Measurements from ENCODE around the gene TBC1D20.
A peak's percentile ranks its signal among the peaks of the same experiment; 100 is the strongest.

TBC1D20 gene

DNA sequence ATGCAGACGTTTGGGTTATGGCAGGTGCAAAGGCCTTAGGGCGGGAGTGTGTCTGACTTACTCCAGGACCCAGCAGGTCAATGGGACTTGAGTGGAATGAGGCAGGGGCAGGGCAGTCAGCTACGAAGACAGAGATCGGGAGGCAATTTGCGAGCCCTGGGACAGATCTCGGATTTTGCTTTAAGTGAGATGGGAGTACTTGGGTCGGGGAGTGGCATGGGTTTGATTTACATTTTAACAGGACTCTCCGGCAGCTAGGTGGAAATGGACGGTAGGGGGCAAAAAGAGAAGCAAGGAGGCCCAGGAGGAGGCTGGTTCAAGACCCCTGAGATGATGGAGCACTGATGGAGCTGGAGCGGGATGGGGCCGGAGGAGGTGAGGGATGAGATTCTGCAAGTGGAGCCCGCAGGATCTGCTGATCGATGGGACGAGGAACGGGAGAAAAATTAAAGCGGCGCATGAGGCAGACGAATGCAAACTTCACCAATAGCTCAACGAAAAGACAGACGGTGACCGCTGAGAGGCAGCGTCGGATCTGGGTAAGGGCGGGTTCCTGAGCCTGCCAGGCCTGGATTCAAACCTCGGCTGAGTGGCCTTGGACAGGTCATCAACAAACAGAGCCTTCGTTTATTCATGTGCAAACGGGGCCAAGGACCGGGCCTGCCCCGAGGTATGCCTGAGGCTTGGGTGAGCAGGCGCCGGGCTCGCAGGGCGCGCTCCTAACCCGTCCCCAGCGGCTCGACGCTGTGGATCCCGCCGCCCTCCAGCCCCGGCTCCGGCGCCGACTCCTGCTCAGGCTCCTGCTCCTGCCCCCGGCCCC is 55.0 kb downstream of the TBC1D20 start:
- Histone ChIP-seq H3K36me3 (ENCODE audit: insufficient read depth, low read length) (peaks cover 24% of the 10 kb centered on the region), H3K27me3 (ENCODE audit: insufficient read depth, low read length) (no peaks in the 10 kb centered on the region), H2AFZ (ENCODE audit: low read length, unreplicated experiment) (peak overlapping the region; percentile 65), H3K79me2 (ENCODE audit: control insufficient read depth, insufficient read depth, low read length, unreplicated experiment) (peaks cover 40% of the 10 kb centered on the region), H3K4me3 (ENCODE audit: low read depth, low read length) (peak overlapping the region; percentile 81), H3K27ac (ENCODE audit: low read depth, low read length) (peak overlapping the region; percentile 56), H3K4me1 (ENCODE audit: control insufficient read depth, insufficient read depth, low read length, unreplicated experiment) (peaks cover 16% of the 10 kb centered on the region)

DNA sequence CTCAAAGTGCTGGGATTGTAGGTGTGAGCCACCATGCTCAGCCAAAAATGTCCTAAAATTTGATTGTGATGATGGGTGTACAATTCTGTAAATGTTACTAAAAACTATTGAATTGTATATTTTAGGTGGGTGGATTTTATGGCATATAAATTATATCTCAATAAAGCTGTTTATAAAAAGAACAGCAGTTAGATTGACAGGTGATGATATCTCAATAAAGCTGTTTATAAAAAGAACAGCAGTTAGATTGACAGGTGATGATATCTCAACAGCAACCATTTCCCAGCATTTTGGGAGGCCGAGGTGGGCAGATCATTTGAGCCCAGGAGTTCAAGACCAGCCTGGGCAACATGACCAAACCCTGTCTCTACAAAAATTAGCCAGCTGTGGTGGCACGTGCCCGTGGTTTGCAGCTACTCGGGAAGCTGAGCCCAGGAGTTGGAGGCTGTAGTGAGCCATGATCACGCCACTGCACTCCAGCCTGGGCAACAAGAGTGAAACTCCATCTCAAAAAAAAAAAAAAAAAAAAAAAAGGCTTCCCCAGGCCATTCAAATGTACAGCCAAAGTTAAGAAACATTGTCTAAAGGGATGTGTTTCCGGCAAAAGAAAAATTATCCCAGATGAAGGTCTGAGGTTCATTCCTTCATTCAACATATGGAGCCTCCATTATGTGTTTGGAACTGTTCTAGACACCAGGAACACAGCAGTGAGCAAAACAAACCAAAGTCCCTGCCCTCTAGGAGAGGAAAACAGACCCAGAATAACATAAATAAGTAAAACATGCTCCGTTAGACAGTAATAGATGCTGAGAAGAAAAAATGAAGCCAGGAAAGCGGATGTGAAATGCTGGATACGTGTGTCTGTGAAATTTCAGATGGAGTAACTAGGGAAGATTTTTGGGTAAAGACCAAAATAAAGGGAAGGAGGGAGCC is 55.9 kb downstream of the TBC1D20 start:
- Histone ChIP-seq H3K27me3 (ENCODE audit: insufficient read depth, low read length) (no peaks in the 10 kb centered on the region), H3K4me1 (ENCODE audit: control insufficient read depth, insufficient read depth, low read length, unreplicated experiment) (peaks cover 21% of the 10 kb centered on the region), H3K36me3 (ENCODE audit: insufficient read depth, low read length) (peaks cover 15% of the 10 kb centered on the region), H2AFZ (ENCODE audit: low read length, unreplicated experiment) (peak overlapping the region; percentile 65), H3K4me3 (ENCODE audit: low read depth, low read length) (peak overlapping the region; percentile 81), H3K79me2 (ENCODE audit: control insufficient read depth, insufficient read depth, low read length, unreplicated experiment) (peaks cover 32% of the 10 kb centered on the region), H3K27ac (ENCODE audit: low read depth, low read length) (no peak overlapping the region)

DNA sequence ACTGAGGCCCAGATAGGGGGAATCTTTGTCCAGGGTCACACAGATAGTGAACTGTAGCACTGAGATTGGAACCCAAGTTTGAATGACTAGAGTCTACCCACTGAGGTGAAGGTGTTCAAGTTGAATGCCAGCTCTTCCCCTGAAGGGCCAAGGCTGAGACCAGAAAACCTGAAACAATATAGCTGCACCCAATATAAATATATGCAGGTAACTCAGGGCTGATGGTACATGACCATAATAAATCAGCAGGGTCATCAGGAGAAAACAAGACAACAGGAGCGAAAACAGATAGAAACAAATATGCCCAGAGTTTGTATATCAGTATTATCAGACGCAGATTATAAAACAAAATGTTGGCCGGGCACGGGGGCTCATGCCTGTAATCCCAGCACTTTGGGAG is 58.2 kb downstream of the TBC1D20 start:
- Histone ChIP-seq H3K27me3 (ENCODE audit: insufficient read depth, low read length) (no peaks in the 10 kb centered on the region), H3K4me3 (ENCODE audit: low read depth, low read length) (no peak overlapping the region), H3K4me1 (ENCODE audit: control insufficient read depth, insufficient read depth, low read length, unreplicated experiment) (peaks cover 10% of the 10 kb centered on the region), H3K36me3 (ENCODE audit: insufficient read depth, low read length) (no peaks in the 10 kb centered on the region), H3K27ac (ENCODE audit: low read depth, low read length) (no peak overlapping the region), H3K79me2 (ENCODE audit: control insufficient read depth, insufficient read depth, low read length, unreplicated experiment) (peaks cover 10% of the 10 kb centered on the region), H2AFZ (ENCODE audit: low read length, unreplicated experiment) (no peak overlapping the region)

DNA sequence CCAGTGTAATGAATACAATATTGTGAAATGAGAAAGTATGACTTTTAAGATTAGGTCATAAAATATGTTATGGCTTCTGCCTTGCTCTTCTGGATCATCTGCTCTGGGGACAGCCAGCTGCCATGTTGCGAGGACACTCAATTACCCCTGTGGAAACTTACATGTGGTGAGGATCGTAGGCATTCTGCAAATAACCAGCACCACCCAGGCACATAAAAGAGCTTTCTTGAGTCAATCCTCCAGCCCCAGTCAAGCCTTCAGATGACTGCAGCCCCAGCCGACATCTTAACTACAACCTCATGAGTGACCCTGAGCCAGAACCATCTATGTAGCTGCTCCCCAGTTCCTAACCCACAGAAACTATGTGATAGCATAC is 58.8 kb downstream of the TBC1D20 start:
- Histone ChIP-seq H3K27ac (ENCODE audit: low read depth, low read length) (no peak overlapping the region), H3K27me3 (ENCODE audit: insufficient read depth, low read length) (no peaks in the 10 kb centered on the region), H3K4me3 (ENCODE audit: low read depth, low read length) (no peak overlapping the region), H3K36me3 (ENCODE audit: insufficient read depth, low read length) (no peaks in the 10 kb centered on the region), H3K4me1 (ENCODE audit: control insufficient read depth, insufficient read depth, low read length, unreplicated experiment) (peaks cover 10% of the 10 kb centered on the region), H3K79me2 (ENCODE audit: control insufficient read depth, insufficient read depth, low read length, unreplicated experiment) (peaks cover 4% of the 10 kb centered on the region), H2AFZ (ENCODE audit: low read length, unreplicated experiment) (no peak overlapping the region)

DNA sequence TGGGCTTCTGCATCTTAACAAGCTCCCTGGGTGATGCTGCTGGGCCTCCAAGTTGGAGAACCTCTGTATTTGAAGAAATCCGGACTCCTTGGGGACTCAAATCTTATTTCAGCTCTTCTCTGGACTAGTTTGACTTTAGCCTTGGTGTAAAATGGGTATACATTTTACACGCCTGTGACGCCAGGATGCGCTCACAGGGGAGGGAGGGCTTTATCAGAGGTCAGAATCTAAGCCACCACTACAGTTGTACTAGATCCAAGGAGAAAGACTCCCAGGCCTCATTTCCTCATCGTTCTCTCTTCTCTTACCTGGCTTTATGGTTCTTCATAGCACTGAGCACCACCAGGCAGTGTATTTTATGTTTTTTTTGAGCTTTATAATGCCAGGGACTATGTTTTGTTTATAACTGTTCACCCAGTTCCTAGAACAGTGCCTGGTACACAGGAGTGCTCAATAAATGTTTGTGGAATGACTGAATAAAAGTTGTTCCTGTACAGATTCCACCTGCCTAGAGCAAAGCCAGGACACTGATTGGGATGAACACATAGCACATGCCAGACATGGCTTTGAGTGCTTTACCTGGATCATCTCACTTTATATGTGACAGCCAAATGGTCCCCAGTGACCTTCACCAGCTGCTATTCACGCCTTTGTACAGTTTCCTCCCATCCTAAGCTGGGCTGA is 59.3 kb downstream of the TBC1D20 start:
- Histone ChIP-seq H2AFZ (ENCODE audit: low read length, unreplicated experiment) (no peak overlapping the region), H3K36me3 (ENCODE audit: insufficient read depth, low read length) (no peaks in the 10 kb centered on the region), H3K27me3 (ENCODE audit: insufficient read depth, low read length) (no peaks in the 10 kb centered on the region), H3K4me1 (ENCODE audit: control insufficient read depth, insufficient read depth, low read length, unreplicated experiment) (peaks cover 10% of the 10 kb centered on the region), H3K4me3 (ENCODE audit: low read depth, low read length) (no peak overlapping the region), H3K79me2 (ENCODE audit: control insufficient read depth, insufficient read depth, low read length, unreplicated experiment) (no peaks in the 10 kb centered on the region), H3K27ac (ENCODE audit: low read depth, low read length) (no peak overlapping the region)

DNA sequence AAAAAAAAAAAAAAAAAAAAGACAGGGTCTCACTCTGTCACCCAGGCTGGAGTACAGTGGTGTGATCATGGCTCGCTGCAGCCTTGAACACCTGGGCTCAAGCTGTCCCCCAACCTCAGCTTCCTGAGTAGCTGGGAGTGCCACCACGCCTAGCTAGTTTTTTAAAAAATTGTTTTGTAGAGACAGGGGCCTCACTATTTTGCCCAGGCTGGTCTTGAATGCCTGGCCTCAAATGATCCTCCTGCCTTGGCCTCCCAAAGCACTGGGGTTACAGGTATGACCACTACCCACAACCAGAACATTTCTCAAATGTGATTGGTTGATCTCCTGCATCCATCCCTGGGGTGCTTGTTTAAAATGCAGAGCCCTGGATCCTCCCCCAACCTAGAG is 59.8 kb downstream of the TBC1D20 start:
- H3K27ac ChIP-seq (ENCODE audit: low read depth, low read length), result no peak overlapping the region
- peaks cover 10% of the 10 kb centered on the region for H3K4me1 ChIP-seq (ENCODE audit: control insufficient read depth, insufficient read depth, low read length, unreplicated experiment)
- H3K79me2 ChIP-seq (ENCODE audit: control insufficient read depth, insufficient read depth, low read length, unreplicated experiment), result no peaks in the 10 kb centered on the region
- H3K27me3 ChIP-seq (ENCODE audit: insufficient read depth, low read length), result no peaks in the 10 kb centered on the region
- no peak overlapping the region for H3K4me3 ChIP-seq (ENCODE audit: low read depth, low read length)
- H2AFZ ChIP-seq (ENCODE audit: low read length, unreplicated experiment), result no peak overlapping the region
- no peaks in the 10 kb centered on the region for H3K36me3 ChIP-seq (ENCODE audit: insufficient read depth, low read length)

DNA sequence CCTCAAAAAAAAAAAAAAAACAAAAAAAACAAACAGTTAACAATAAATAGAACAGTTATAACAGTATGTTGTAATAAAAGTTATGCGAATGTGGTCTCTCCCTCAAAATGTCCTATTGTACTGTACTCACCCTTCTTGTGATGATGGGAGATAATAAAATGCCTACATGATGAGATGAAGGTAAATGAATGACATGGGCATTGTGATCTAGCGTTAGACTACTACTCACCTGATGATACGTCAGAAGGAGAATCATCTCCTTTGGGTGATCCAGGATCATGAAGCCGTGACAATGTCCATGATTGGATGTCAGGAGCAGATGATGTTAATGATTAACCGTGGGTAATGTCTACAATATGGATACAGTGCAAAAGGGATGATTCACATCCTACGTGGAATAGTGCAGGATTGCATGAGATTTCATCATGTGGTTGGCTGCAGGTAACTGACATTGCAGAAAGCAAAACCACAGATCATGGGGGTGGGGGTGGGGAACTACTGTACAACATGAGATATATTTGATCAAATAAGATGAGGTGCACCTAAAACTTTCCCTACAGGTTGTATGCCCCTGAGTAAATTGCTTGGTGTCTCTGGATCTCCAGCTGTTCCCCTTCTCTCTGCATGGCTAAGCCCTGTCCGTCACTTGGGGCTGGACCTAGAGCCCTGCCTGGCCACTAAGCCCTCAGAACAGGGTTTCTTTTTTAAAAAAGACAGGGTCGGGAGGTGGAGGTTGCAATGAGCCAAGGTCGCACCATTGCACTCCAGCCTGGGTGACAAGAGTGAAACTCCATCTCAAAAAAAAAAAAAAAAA is 60.4 kb downstream of the TBC1D20 start:
- H3K27me3 ChIP-seq (ENCODE audit: insufficient read depth, low read length), result no peaks in the 10 kb centered on the region
- no peak overlapping the region for H2AFZ ChIP-seq (ENCODE audit: low read length, unreplicated experiment)
- peaks cover 8% of the 10 kb centered on the region for H3K4me1 ChIP-seq (ENCODE audit: control insufficient read depth, insufficient read depth, low read length, unreplicated experiment)
- H3K4me3 ChIP-seq (ENCODE audit: low read depth, low read length), result no peak overlapping the region
- no peaks in the 10 kb centered on the region for H3K36me3 ChIP-seq (ENCODE audit: insufficient read depth, low read length)
- H3K27ac ChIP-seq (ENCODE audit: low read depth, low read length), result no peak overlapping the region
- no peaks in the 10 kb centered on the region for H3K79me2 ChIP-seq (ENCODE audit: control insufficient read depth, insufficient read depth, low read length, unreplicated experiment)

DNA sequence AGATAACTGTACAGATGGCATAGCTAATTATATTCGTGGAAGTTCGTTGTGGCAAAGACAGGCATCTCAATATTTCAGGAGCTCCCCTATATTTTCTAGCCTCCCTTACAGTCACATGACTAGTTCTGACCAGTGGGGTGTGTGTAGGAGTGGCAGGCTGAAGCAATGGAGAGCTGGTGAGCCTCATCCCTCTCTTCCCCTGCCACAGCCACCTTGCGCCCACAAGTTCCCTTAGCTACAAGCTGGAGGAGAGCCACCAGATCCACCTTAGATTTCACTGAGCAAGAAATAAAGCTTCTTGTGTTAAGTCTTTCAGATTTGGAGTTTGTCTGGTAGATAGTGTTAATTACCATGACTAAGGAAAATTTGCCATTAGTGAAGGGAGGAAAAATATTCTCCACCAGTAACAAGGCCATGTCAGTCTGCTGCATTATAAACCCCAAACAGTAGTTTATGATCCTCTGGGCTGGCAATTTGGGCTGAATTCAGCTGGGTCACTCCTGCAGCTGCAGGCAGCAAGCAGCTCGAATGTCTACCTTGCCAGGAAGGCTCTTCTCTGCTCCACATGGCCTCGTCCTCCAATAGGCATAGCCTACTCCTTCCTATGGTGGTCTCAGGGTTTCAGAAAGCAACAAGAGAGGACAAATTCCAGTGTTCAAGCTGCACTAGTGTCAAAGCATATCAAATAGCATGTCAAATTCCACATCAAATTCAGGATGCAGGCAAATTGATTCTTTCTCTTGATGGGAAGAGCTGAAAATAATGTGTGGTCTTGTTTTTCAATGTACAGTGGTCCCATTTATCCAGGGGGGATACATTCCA is 61.7 kb downstream of the TBC1D20 start:
- Histone ChIP-seq H3K79me2 (ENCODE audit: control insufficient read depth, insufficient read depth, low read length, unreplicated experiment) (no peaks in the 10 kb centered on the region), H3K36me3 (ENCODE audit: insufficient read depth, low read length) (no peaks in the 10 kb centered on the region), H3K27me3 (ENCODE audit: insufficient read depth, low read length) (no peaks in the 10 kb centered on the region), H2AFZ (ENCODE audit: low read length, unreplicated experiment) (no peak overlapping the region), H3K27ac (ENCODE audit: low read depth, low read length) (no peak overlapping the region), H3K4me1 (ENCODE audit: control insufficient read depth, insufficient read depth, low read length, unreplicated experiment) (peaks cover 5% of the 10 kb centered on the region), H3K4me3 (ENCODE audit: low read depth, low read length) (no peak overlapping the region)

DNA sequence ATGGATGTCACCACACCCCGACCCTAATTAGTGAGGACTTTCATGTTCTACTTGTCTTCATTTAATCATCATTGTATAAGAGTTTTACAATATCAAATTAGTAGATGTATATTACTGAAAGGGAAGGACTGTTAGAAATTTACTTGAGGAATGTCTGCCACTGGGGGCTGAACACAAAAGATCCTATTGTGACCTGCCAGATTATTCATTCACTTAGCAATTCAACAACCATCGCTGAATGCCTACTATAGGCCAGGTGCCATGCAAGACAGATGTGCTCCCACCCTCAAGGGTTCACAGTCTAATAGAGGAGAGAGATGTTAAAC is 62.2 kb downstream of the TBC1D20 start:
- Histone ChIP-seq H3K79me2 (ENCODE audit: control insufficient read depth, insufficient read depth, low read length, unreplicated experiment) (no peaks in the 10 kb centered on the region), H3K4me3 (ENCODE audit: low read depth, low read length) (no peak overlapping the region), H3K27me3 (ENCODE audit: insufficient read depth, low read length) (no peaks in the 10 kb centered on the region), H3K27ac (ENCODE audit: low read depth, low read length) (no peak overlapping the region), H2AFZ (ENCODE audit: low read length, unreplicated experiment) (no peak overlapping the region), H3K4me1 (ENCODE audit: control insufficient read depth, insufficient read depth, low read length, unreplicated experiment) (peaks cover 5% of the 10 kb centered on the region), H3K36me3 (ENCODE audit: insufficient read depth, low read length) (no peaks in the 10 kb centered on the region; the same call in 1 of the 2 replicates)
